OCI-LY3 (cell line): Measurements from ENCODE around the gene MYO1E.
"Not testable (repeated sequence)": the region's sequence is repeated elsewhere in the genome, so short reads cannot be mapped to it uniquely, and the experiment has no call there.

ENCODE experiments used
- H2AFZ ChIP-seq: fragments of 200-600, 300-600 bp; shearing (Covaris generic); 2 replicates; pipeline ENCODE4 v1.6.0; 2014; ENCODE audit warnings: antibody characterized with exemption, low read depth, low read length
- H3K27ac ChIP-seq: fragments of 200-600, 300-600 bp; sonication (generic); 2 replicates; pipeline ENCODE4 v1.5.1; 2014; ENCODE audit warnings: mild to moderate bottlenecking, low read length, moderate library complexity, mixed read lengths
- H3K27me3 ChIP-seq: fragments of 200-600, 300-600 bp; sonication (generic); 2 replicates; pipeline ENCODE4 v1.6.1; 2014; ENCODE audit warnings: low read depth, low read length, mixed read lengths
- H3K36me3 ChIP-seq: fragments of 200-600, 300-600 bp; sonication (generic); replicated peaks from 2 replicates; pipeline ENCODE3; 2014; ENCODE audit warnings: low read depth, low read length, mixed read lengths
- H3K4me1 ChIP-seq: fragments of 300-600, 200-600 bp; sonication (generic); 2 replicates; pipeline ENCODE4 v1.6.1; 2014; ENCODE audit warnings: low read length, mixed read lengths
- H3K4me2 ChIP-seq: fragments of 200-600, 300-600 bp; sonication (generic); 2 replicates; pipeline ENCODE4 v1.6.1; 2014; ENCODE audit warnings: low read length, mixed read lengths
- H3K4me3 ChIP-seq: fragments of 300-600, 200-600 bp; sonication (generic); 2 replicates; pipeline ENCODE4 v1.5.1; 2014; ENCODE audit warnings: antibody characterized with exemption, mild to moderate bottlenecking, low read length, moderate library complexity
- H3K79me2 ChIP-seq: fragments of 300-600, 200-600 bp; shearing (Covaris generic); 2 replicates; pipeline ENCODE4 v1.6.1; 2014; ENCODE audit warnings: mild to moderate bottlenecking, low read length, mixed read lengths
- H3K9ac ChIP-seq: fragments of 300-600, 200-600 bp; shearing (Covaris generic); 2 replicates; pipeline ENCODE4 v1.6.0; 2014; ENCODE audit warnings: mild to moderate bottlenecking, low read length, moderate library complexity
- H3K9me3 ChIP-seq: fragments of 200-600, 300-600 bp; shearing (Covaris generic); 2 replicates; pipeline ENCODE4 v1.6.1; 2014; ENCODE audit warnings: low read length, mixed read lengths; ENCODE audit not compliant: insufficient read depth
- H4K20me1 ChIP-seq: fragments of 200-600, 300-600 bp; sonication (generic); 2 replicates; pipeline ENCODE4 v1.6.1; 2016; ENCODE audit warnings: low read length, mixed read lengths; ENCODE audit not compliant: insufficient read depth
- CTCF ChIP-seq: fragments of 200-600, 300-600 bp; sonication (generic); IDR thresholded peaks from 2 replicates; pipeline ENCODE4 v1.5.1; 2014; ENCODE audit warnings: antibody characterized with exemption, low read length, low read depth
- EZH2phosphoT487 ChIP-seq: fragments of 200-600 bp; shearing (Covaris generic); IDR thresholded peaks from 2 replicates; pipeline ENCODE4 v1.6.1; 2018; ENCODE audit warnings: antibody characterized with exemption, mixed run types, low read depth

Gene MYO1E

DNA sequence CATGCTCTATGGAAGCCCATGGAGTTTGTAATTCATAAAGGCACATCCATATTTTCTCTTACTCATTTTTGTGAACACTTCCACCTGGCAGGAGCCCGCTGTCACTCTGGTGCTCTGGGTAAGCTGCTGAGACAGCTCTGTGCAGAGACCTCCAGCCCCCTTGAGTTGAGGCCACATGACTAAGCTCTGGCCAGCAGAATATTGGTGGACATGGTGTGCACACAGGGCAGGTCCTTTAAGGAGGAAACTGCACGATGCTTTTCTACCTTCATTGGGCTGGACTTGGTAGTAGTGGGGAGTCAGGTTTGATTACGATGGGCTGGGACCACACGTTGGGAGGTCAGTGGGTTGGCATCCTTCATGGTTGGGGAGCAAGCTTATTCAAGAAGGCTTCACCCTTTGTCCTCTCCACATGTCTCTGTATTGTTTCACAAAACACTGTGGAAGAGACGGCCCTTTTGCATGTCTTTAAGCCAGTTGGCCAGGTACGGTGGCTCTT lies 238.7 kb downstream of the MYO1E start:
- Histone ChIP-seq H3K36me3 (peaks cover 52% of the 10 kb centered on the region), H4K20me1 (no peaks in the 10 kb centered on the region), H3K4me3 (no peak overlapping the region), H3K9ac (no peak overlapping the region), H3K79me2 (peaks cover 9% of the 10 kb centered on the region), H3K4me2 (no peak overlapping the region), H3K4me1 (peaks cover 13% of the 10 kb centered on the region), H2AFZ (no peak overlapping the region), H3K9me3 (no peaks in the 10 kb centered on the region), H3K27ac (no peak overlapping the region), H3K27me3 (no peaks in the 10 kb centered on the region)
- no peak for TF ChIP-seq CTCF
- TF ChIP-seq EZH2phosphoT487, result no peak

DNA sequence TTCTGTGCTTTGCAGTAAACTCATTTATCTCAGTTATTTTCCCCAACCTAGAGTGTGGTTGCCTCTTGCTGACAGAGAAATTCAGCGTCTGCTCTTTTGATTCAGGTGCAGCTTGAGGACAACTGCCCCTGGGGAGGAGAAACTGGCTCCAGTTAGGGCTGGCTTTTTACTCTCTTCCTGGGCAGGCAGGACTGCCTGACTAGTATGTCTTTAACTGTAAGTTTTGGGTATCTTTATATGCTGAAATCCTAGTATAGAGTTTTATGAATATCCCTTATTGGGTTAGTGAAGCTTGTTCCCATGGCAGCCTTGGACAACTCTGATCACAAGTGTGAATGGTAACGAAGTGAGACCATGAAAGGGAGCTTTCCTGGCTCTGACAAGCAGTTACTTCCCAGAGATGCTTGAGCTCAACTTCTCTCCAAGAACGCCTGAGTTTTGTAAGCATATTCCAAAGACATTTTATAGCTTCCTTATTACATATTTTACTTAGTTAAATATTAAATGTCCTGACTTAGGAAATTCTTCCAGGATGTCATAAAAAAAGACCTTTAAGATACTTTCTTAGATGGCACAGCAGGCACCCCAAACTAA lies 240.6 kb downstream of the MYO1E start:
- peaks cover 5% of the 10 kb centered on the region for H3K4me1 ChIP-seq
- no peak overlapping the region for H3K9ac ChIP-seq
- H3K27me3 ChIP-seq, result no peaks in the 10 kb centered on the region
- H3K79me2 ChIP-seq, result peaks cover 28% of the 10 kb centered on the region
- H3K36me3 ChIP-seq, result peaks cover 49% of the 10 kb centered on the region
- H3K27ac ChIP-seq, result no peak overlapping the region
- H4K20me1 ChIP-seq, result no peaks in the 10 kb centered on the region
- H3K4me2 ChIP-seq, result no peak overlapping the region
- TF ChIP-seq CTCF, result no peak
- TF ChIP-seq EZH2phosphoT487, result no peak
- H2AFZ ChIP-seq, result no peak overlapping the region
- H3K9me3 ChIP-seq, result no peaks in the 10 kb centered on the region
- no peak overlapping the region for H3K4me3 ChIP-seq

GRCh38 chr15:59131456-59131855 lies 241.2 kb downstream of the MYO1E start:
- H4K20me1 ChIP-seq, result no peaks in the 10 kb centered on the region
- no peaks in the 10 kb centered on the region for H3K9me3 ChIP-seq
- H3K9ac ChIP-seq, result no peak overlapping the region
- H3K4me2 ChIP-seq, result no peak overlapping the region
- H3K27ac ChIP-seq, result no peak overlapping the region
- no peak for TF ChIP-seq EZH2phosphoT487
- TF ChIP-seq CTCF, result no peak
- H3K79me2 ChIP-seq, result peaks cover 30% of the 10 kb centered on the region
- peaks cover 44% of the 10 kb centered on the region for H3K36me3 ChIP-seq
- H3K4me1 ChIP-seq, result peaks cover 8% of the 10 kb centered on the region
- no peak overlapping the region for H3K4me3 ChIP-seq
- H2AFZ ChIP-seq, result no peak overlapping the region
- no peaks in the 10 kb centered on the region for H3K27me3 ChIP-seq

DNA sequence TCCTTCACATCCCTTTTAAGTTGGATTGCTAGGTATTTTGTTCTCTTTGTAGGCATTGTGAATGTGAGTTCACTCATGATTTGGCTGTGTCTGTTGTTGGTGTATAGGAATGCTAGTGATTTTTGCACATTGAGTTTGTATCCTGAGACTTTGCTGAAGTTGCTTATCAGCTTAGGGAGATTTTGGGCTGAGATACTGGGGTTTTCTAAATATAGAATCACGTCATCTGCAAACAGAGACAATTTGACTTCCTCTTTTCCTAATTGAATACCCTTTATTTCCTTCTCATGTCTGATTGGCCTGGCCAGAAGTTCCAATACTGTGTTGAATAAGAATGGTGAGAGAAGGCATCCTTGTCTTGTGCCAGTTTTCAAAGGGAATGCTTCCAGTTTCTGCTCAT lies 245.4 kb downstream of the MYO1E start:
- peaks cover 38% of the 10 kb centered on the region for H3K36me3 ChIP-seq
- not testable (repeated sequence) for H3K9ac ChIP-seq, H3K27me3 ChIP-seq, H2AFZ ChIP-seq, H3K9me3 ChIP-seq, H4K20me1 ChIP-seq, H3K4me1 ChIP-seq, H3K4me3 ChIP-seq
- H3K27ac ChIP-seq, result 0 out of 2 replicates have a peak overlapping the region, but pooled peaks have one; percentile 21
- peaks cover 33% of the 10 kb centered on the region for H3K79me2 ChIP-seq
- peak overlapping the region; percentile 45; the same call in 1 of the 2 replicates for H3K4me2 ChIP-seq

GRCh38 chr15:59125683-59126082 lies 247.0 kb downstream of the MYO1E start:
- H2AFZ ChIP-seq, H3K9ac ChIP-seq, H3K4me2 ChIP-seq, H3K4me1 ChIP-seq, H3K27ac ChIP-seq, H3K27me3 ChIP-seq, H3K4me3 ChIP-seq, H4K20me1 ChIP-seq, H3K9me3 ChIP-seq: not testable (repeated sequence)
- H3K79me2 ChIP-seq, result peaks cover 35% of the 10 kb centered on the region
- H3K36me3 ChIP-seq, result peaks cover 35% of the 10 kb centered on the region
